GM21423 (cell line): ENCODE data around the gene TRIM40.

ENCODE experiments used
- ATAC-seq: cut with Tn5 transposase; IDR thresholded peaks from one replicate; pipeline ENCODE4 v1.9.1; 2021; ENCODE audit warnings: mild to moderate bottlenecking, moderate library complexity; ENCODE audit not compliant: unreplicated experiment

The TRIM40 gene

DNA sequence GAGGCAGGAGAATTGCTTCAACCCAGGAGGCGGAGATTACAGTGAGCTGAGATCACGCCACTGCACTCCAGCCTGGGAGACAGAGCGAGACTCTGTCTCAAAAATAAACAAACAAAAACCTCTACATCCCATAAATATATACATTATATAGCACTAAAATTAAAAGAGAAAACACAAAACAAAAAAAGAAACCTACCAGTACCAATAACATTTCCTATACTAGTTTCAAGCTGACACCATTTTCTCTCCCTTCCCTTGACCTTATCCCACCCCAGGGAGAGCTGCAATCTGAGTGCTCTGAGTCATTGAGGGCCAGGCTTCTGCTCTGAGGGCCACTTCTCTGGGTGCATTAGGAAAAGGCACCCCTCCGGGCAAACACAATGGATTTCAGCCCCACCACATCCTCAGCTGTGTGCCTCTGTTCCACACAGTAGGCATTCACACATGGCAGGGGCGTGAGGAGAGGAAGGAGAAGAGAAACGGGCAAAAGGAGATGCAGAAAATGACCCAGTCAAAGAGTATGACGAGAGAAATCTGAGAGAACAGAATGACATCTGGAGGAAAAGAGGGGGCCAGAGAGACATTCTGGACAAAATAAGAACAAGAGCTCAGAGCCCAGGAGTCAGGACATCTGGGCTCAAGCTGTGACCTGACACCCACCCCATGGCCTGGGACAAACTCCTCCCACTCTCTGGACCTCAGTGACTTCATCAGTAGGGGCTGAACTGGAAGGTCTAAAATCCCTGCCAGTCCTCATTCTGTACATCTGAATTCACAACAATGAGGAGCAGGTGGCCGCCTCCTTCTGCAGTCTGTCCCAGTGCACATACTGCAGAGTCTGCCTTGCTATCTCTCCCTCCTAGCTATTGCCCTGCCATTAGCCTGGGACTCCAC lies 59.1 kb downstream of the TRIM40 start:
- ATAC-seq = no peak

- ATAC-seq = no peak
These were observed 60.0 kb downstream of the TRIM40 start for GRCh38 chr6:30195951-30196350.

GRCh38 chr6:30196376-30196775 lies 60.4 kb downstream of the TRIM40 start:
- no peak for ATAC-seq
